Adrenal gland (tissue), 5 donors: ENCODE results near the gene RPS14.

Experiments used
- CTCF ChIP-seq, 6 experiments: fragments of 450-650 bp in 4 of 6; fragments of 200-600 bp in 2 of 6; sonication (generic) in 1 of 6; IDR thresholded peaks; 1 replicate in 5 of 6; 2 replicates in 1 of 6; pipeline versions ENCODE4 v1.5.1 to v1.8.0; 2016 to 2021; ENCODE audit warnings: antibody characterized with exemption in 6 of 6, mild to moderate bottlenecking in 2 of 6, moderate library complexity in 1 of 6
- POLR2A ChIP-seq, 2 donors: fragments of 450-650 bp; IDR thresholded peaks; one replicate each; pipeline ENCODE4 v1.6.1; 2017; ENCODE audit warnings: antibody characterized with exemption in 2 of 2, mild to moderate bottlenecking in 2 of 2, moderate library complexity in 1 of 2
- donor health status: DM: no; HTN: no; CAD: no.

GRCh38 chr5:150402229-150402773 lies 47.2 kb downstream of the RPS14 start:
- no peak for TF ChIP-seq POLR2A (IDR thresholded peaks at IDR 0.05)
- TF ChIP-seq CTCF (IDR thresholded peaks at IDR 0.05) = no peak
